CD8-positive, alpha-beta memory T cell (primary cell): Measurements from ENCODE around the gene ZBTB37. TPM values are rescaled to one million over a fixed set of nuclear protein-coding genes. Genes with fewer than 3 reads are reported as not detected.
"Not testable (repeated sequence)": the region's sequence is repeated elsewhere in the genome, so short reads cannot be mapped to it uniquely, and the experiment has no call there.

Experiments used
- CTCF ChIA-PET: fragments of 350-600 bp; sonication (Branson Sonifier 250); formaldehyde crosslinking; loops from one replicate; lab custom pipeline; 2021; ENCODE audit warnings: antibody characterized with exemption; lab: Charles Lee
- POLR2A ChIA-PET: fragments of 350-600 bp; sonication (Branson Sonifier 250); formaldehyde crosslinking; loops from one replicate; lab custom pipeline; 2021; ENCODE audit warnings: antibody characterized with exemption; lab: Charles Lee
- DNase-seq, 5 donors: peaks; one replicate each; pipeline versions ENCODE4 v3.0.0 to v3.0.0-alpha.2; 2020 to 2022; ENCODE audit warnings: mixed read lengths in 1 of 5
- H3K27ac ChIP-seq: one replicate; pipeline ENCODE4 v1.7.0; 2013; ENCODE audit warnings: low read depth, mild to moderate bottlenecking, low read length, moderate library complexity
- H3K27me3 ChIP-seq: 2 replicates; pipeline ENCODE4 v1.7.0; 2013; ENCODE audit warnings: low read length, mild to moderate bottlenecking; ENCODE audit not compliant: insufficient read depth, poor library complexity, severe bottlenecking
- H3K36me3 ChIP-seq: 2 replicates; pipeline ENCODE4 v1.7.0; 2013; ENCODE audit warnings: mild to moderate bottlenecking, low read length, moderate library complexity; ENCODE audit not compliant: insufficient read depth
- H3K4me1 ChIP-seq: 2 replicates; pipeline ENCODE4 v1.7.0; 2013; ENCODE audit warnings: mild to moderate bottlenecking, low read length, moderate library complexity; ENCODE audit not compliant: insufficient read depth
- H3K4me3 ChIP-seq: 2 replicates; pipeline ENCODE4 v1.7.0; 2013; ENCODE audit warnings: mild to moderate bottlenecking, low read length
- H3K9me3 ChIP-seq: 2 replicates; pipeline ENCODE4 v1.7.0; 2013; ENCODE audit warnings: mild to moderate bottlenecking, low read length
- H3K27ac Mint-ChIP-seq, 8 donors: one replicate each; pipeline ENCODE4 v1.8.0; 2020 to 2021; ENCODE audit warnings: mixed read lengths in 8 of 8, mild to moderate bottlenecking in 6 of 8, inconsistent platforms in 3 of 8, moderate library complexity in 3 of 8
- H3K27me3 Mint-ChIP-seq, 2 donors: one replicate each; pipeline ENCODE4 v1.8.0; 2020 to 2021; ENCODE audit warnings: mixed read lengths in 2 of 2, mild to moderate bottlenecking in 1 of 2, moderate library complexity in 1 of 2
- H3K36me3 Mint-ChIP-seq, 3 donors: one replicate each; pipeline ENCODE4 v1.8.0; 2020 to 2021; ENCODE audit warnings: mixed read lengths in 3 of 3, inconsistent platforms in 1 of 3, mild to moderate bottlenecking in 1 of 3
- H3K4me1 Mint-ChIP-seq, 3 donors: one replicate each; pipeline ENCODE4 v1.8.0; 2020 to 2021; ENCODE audit warnings: mixed read lengths in 3 of 3, inconsistent platforms in 1 of 3, mild to moderate bottlenecking in 1 of 3
- H3K4me3 Mint-ChIP-seq, 7 donors: one replicate each; pipeline ENCODE4 v1.8.0; 2020 to 2021; ENCODE audit warnings: mixed read lengths in 7 of 7, mild to moderate bottlenecking in 6 of 7, moderate library complexity in 4 of 7, inconsistent platforms in 2 of 7
- H3K9me3 Mint-ChIP-seq, 5 donors: one replicate each; pipeline ENCODE4 v1.8.0; 2020 to 2022; ENCODE audit warnings: mixed read lengths in 5 of 5, mild to moderate bottlenecking in 3 of 5, moderate library complexity in 2 of 5, inconsistent platforms in 1 of 5
- polyA plus RNA-seq: library from polyadenylated mRNA; unstranded; fragments of 300-500 nt; fragmentation: Illumina TruSeq; gene quantifications from one replicate; pipeline ENCODE4 v1.2.3, GENCODE V29; 2021
- total RNA-seq, 2 experiments: library from RNA; stranded (reverse); gene quantifications; one replicate each; pipeline ENCODE4 v1.2.3, GENCODE V29; 2021

Gene ZBTB37
- total and polyA plus RNA-seq, 3 experiments from 2014 or later, result 1.3 to 11.0 (median 10.4) TPM

- Histone ChIP-seq H3K27ac (no peak overlapping the region), H3K9me3 (no peaks in the 10 kb centered on the region), H3K27me3 (no peaks in the 10 kb centered on the region), H3K4me3 (no peak overlapping the region), H3K4me1 (peaks cover 24% of the 10 kb centered on the region), H3K36me3 (peaks cover 44% of the 10 kb centered on the region)
- Mint-ChIP-seq H3K4me3 (peak overlapping the region in 1 of 7 donors; percentile 43), H3K4me1 (peaks cover 39 to 49% (median 45%) of the 10 kb centered on the region in 3 donors), H3K9me3 (no peaks in the 10 kb centered on the region), H3K27ac (peak overlapping the region in 4 of 8 donors; percentile 21 to 95 (median 71)), H3K27me3 (no peaks in the 10 kb centered on the region), H3K36me3 (peaks cover 4 to 77% (median 23%) of the 10 kb centered on the region in 3 donors)
- ChIA-PET CTCF (no interaction called here), POLR2A (interaction anchor here (0.7 kb wide), 1 partner anchor 672 kb away, joined by 3 read pairs; no protein-coding TSS in a partner anchor)
- no peak for DNase-seq
Observed at GRCh38 chr1:173861731-173862145, 6.4 kb upstream of the ZBTB37 start.

DNA sequence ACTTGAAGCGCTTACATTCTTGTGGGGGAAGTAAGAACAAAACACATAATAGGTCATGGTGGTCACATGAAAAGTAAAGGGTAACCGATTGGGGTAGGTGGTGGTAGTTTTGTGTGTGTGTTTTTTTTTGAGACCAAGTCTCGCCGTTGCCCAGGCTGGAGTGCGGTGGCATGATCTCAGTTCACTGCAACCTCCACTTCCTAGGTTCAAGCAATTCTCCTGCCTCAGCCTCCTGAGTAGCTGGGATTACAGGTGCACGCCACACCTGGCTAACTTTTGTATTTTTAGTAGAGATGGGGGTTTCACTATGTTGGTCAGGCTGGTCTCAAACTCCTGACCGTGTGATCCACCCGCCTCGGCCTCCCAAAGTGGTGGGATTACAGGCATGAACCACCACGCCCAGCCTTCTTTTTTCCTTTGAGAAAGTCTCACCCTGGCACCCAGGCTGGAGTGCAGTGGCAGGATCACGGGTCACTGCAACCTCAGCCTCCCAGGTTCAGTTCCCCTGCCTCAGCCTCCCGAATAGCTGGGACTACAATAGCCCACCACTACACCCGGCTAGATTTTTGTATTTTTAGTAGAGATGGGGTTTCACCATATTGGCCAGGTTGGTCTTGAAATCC is 5.9 kb upstream of the ZBTB37 start:
- H3K27ac ChIP-seq, POLR2A ChIA-PET, DNase-seq, H3K27me3 ChIP-seq, H3K9me3 ChIP-seq, CTCF ChIA-PET, H3K27me3 Mint-ChIP-seq, H3K9me3 Mint-ChIP-seq, H3K4me3 ChIP-seq: not testable (repeated sequence)
- Histone ChIP-seq H3K4me1 (peaks cover 28% of the 10 kb centered on the region), H3K36me3 (peaks cover 40% of the 10 kb centered on the region)
- peaks cover 41 to 54% (median 50%) of the 10 kb centered on the region in 3 donors for H3K4me1 Mint-ChIP-seq
- H3K4me3 Mint-ChIP-seq, result peak overlapping the region in 2 of 7 donors; percentile 43 to 48
- H3K36me3 Mint-ChIP-seq, result peaks cover 4 to 76% (median 23%) of the 10 kb centered on the region in 3 donors
- H3K27ac Mint-ChIP-seq, result peak overlapping the region in 6 of 8 donors; percentile 37 to 95 (median 65)

DNA sequence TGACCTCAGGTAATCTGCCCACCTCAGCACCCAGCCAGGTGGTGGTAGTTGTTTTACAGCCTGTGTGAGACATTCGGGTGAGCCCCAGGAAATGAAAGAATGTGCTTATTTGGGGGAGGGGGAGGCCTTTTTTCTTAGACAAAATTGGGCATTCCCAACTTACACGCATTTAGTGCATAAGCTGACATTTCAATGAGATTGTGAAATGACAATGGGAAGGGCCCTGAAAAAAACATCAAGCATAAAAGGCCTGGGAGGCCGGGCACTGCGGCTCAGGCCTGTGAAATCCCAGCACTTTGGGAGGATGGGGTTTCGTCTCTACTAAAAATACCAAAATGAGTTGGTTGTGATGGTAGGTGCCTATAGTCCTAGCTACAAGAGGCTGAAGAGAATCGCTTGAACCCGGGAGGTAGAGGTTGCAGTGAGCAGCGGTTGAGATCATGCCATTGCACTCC is 5.4 kb upstream of the ZBTB37 start:
- Histone ChIP-seq H3K4me3 (no peak overlapping the region), H3K36me3 (peaks cover 40% of the 10 kb centered on the region), H3K4me1 (peaks cover 28% of the 10 kb centered on the region), H3K27me3 (no peaks in the 10 kb centered on the region), H3K27ac (no peak overlapping the region), H3K9me3 (no peaks in the 10 kb centered on the region)
- CTCF ChIA-PET, result no interaction called here
- Mint-ChIP-seq H3K27me3 (no peaks in the 10 kb centered on the region), H3K36me3 (peaks cover 4 to 77% (median 23%) of the 10 kb centered on the region in 3 donors), H3K4me3 (peak overlapping the region in 1 of 7 donors; percentile 48), H3K4me1 (peaks cover 41 to 56% (median 55%) of the 10 kb centered on the region in 3 donors), H3K9me3 (no peaks in the 10 kb centered on the region), H3K27ac (peak overlapping the region in 7 of 8 donors; percentile 29 to 95 (median 66))
- POLR2A ChIA-PET, result no interaction called here
- DNase-seq, result no peak

DNA sequence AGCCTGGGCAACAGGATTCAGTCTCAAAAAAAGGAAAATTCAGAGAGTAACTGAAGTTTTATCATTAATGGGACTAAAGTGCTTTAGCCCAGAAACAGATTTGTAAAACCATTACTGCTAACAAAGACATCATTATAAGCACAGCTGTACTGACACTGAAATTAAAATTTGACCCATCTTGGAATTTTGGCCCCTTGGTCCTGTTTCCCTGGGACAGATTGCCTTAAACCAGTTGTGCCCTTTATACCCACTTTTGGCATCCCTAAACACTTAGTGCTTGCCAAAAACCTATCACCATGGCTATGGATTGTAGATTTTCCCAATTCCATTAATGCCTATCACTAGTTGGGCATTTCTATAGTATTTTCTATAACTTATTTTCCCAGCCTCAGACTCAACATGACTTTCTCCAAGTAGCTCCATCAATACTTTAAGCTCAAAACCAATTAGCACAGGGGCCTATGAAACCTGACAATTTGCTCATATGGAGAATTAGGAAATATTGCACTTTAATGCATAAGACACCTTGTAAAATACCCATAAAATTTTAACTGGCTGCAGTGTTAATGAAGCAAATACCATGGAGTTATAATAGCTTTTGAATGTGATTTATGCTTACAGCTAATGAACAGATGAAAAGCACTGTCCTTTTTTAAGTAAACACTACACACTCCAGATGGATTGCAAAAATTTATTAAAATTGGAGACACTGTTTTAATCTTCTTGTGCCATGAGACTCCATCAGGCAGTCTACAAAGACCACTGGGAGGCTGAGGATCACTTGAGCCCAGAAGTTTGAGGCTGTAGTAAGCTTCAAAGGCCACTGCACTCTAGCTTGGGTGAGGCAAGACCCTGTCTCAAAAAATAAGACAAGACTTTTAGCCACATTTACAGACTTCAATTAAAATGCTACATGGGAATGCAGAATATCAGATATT is 4.7 kb upstream of the ZBTB37 start:
- H3K4me1 ChIP-seq, result peaks cover 28% of the 10 kb centered on the region
- peaks cover 40% of the 10 kb centered on the region for H3K36me3 ChIP-seq
- H3K36me3 Mint-ChIP-seq, result peaks cover 4 to 73% (median 19%) of the 10 kb centered on the region in 3 donors
- H3K27ac Mint-ChIP-seq, result peak overlapping the region; percentile 9 to 96 (median 92)
- H3K9me3 ChIP-seq, result no peaks in the 10 kb centered on the region
- no peak overlapping the region for H3K27ac ChIP-seq
- DNase-seq, result no peak
- no peak overlapping the region for H3K4me3 ChIP-seq
- H3K9me3 Mint-ChIP-seq, result no peaks in the 10 kb centered on the region
- H3K27me3 ChIP-seq, result no peaks in the 10 kb centered on the region
- H3K4me3 Mint-ChIP-seq, result peak overlapping the region; percentile 12 to 96 (median 38)
- H3K27me3 Mint-ChIP-seq, result peaks cover 0 to 2% of the 10 kb centered on the region in 2 donors
- H3K4me1 Mint-ChIP-seq, result peaks cover 41 to 56% (median 55%) of the 10 kb centered on the region in 3 donors
- ChIA-PET CTCF (interaction anchor here (1.0 kb wide), 1 partner anchor 38 kb away, joined by 3 read pairs; no protein-coding TSS in a partner anchor), POLR2A (interaction anchor here (0.5 kb wide), 1 partner anchor 8 kb away, joined by 3 read pairs; no protein-coding TSS in a partner anchor)

DNA sequence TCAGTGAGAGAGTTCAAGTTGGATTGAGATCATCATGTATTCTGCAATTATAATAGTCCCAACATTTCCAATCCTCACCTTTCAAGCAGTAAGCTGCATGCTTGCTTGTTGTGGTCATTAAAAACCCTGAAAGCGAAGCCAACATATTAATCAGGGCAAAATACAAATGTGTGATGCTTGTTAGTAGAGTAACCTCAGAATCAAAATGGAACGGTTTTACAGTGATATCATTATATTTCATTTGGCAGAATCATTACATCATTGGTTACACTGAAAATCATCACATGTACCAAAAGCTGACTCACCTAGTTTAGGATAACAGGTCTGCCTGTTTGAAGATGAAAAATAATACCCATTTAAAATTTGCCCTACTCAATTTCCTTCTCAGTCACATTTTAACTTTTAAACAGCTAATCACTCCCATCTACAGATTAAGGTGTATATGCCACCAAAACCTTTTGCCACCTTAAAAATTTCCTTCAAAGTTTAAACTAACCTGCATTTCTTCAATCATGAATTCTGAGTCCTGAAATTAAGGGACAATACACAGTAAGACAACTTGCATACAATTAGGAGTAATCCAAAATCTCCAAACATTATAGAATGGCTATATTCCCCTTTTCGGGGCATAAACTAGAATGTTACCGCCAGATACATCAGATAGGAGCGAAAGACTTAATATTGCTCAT is 3.9 kb upstream of the ZBTB37 start:
- peaks cover 0 to 2% of the 10 kb centered on the region in 2 donors for H3K27me3 Mint-ChIP-seq
- H3K4me1 ChIP-seq, result peaks cover 35% of the 10 kb centered on the region
- H3K36me3 Mint-ChIP-seq, result peaks cover 4 to 73% (median 19%) of the 10 kb centered on the region in 3 donors
- no peak for DNase-seq
- CTCF ChIA-PET, result interaction anchor here (0.8 to 1.7 kb wide), 3 partner anchors 19 to 40 kb away, joined by 3 to 4 read pairs (median 3); partner anchors contain the start of genes CENPL and DARS2
- no peaks in the 10 kb centered on the region for H3K9me3 ChIP-seq
- H3K4me3 Mint-ChIP-seq, result peak overlapping the region; percentile 64 to 96 (median 92)
- peaks cover 49 to 64% (median 64%) of the 10 kb centered on the region in 3 donors for H3K4me1 Mint-ChIP-seq
- no peak overlapping the region for H3K27ac ChIP-seq
- no peaks in the 10 kb centered on the region for H3K27me3 ChIP-seq
- POLR2A ChIA-PET, result interaction anchor here (0.6 kb wide), 1 partner anchor 160 kb away, joined by 3 read pairs; no protein-coding TSS in a partner anchor
- no peaks in the 10 kb centered on the region for H3K9me3 Mint-ChIP-seq
- peak overlapping the region in 7 of 8 donors; percentile 9 to 96 (median 93) for H3K27ac Mint-ChIP-seq
- H3K36me3 ChIP-seq, result peaks cover 40% of the 10 kb centered on the region
- H3K4me3 ChIP-seq, result no peak overlapping the region

DNA sequence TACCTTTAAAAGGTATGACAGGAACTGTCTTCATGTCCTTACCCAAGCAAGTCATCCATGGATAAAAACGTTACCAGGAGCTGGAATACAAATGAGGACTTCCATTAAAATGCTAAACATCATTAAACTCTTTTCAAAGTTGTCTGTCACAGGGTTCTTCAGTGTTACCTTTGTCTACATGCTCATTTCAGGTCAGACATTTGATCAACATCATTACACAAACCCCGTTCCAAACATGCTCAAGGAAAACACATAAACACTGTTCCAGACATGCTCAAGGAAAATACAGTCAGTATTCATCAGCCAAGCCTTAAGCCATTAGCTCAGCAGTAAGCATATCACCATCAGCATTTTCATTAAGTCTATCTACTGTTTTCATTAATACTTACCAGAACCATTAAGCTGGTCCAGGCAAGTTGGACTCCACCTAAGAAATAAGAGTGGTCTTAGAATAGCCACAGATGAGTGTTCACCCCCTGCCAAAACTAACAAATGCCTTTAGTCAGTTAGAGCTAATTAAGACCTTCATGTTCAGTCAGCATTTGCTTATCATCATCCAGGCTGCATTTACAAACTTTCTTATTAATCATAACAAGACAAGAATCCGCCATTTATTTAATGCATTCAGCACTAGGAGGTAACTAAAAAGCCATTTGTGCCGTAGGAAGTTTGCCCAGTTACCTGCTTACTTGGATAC is 2.6 kb upstream of the ZBTB37 start:
- Histone ChIP-seq H3K4me3 (peak overlapping the region; percentile 88), H3K36me3 (peaks cover 40% of the 10 kb centered on the region), H3K27ac (peak overlapping the region; percentile 91), H3K9me3 (no peaks in the 10 kb centered on the region), H3K27me3 (no peaks in the 10 kb centered on the region), H3K4me1 (peaks cover 48% of the 10 kb centered on the region)
- Mint-ChIP-seq H3K4me3 (peak overlapping the region; percentile 83 to 96 (median 92)), H3K4me1 (peaks cover 60 to 77% (median 77%) of the 10 kb centered on the region in 3 donors), H3K36me3 (peaks cover 4 to 70% (median 23%) of the 10 kb centered on the region in 3 donors), H3K9me3 (no peaks in the 10 kb centered on the region), H3K27me3 (peaks cover 0 to 2% of the 10 kb centered on the region in 2 donors), H3K27ac (peak overlapping the region; percentile 85 to 96 (median 94))
- ChIA-PET POLR2A (interaction anchor here (0.6 to 1.0 kb wide), 2 partner anchors 11 to 41 kb away, joined by 3 to 4 read pairs; partner anchors contain the start of genes CENPL and DARS2), CTCF (interaction anchor here (1.7 kb wide), 1 partner anchor 41 kb away, joined by 3 read pairs; the partner anchor contains the start of genes CENPL and DARS2)
- DNase-seq, result no peak
